Measurements from ENCODE around the gene CCR1. TPM values are rescaled to one million over a fixed set of nuclear protein-coding genes. Genes with fewer than 3 reads are reported as not detected.

The CCR1 gene
- polyA plus RNA-seq (2013, experiment 1 of 4) = 0.15 TPM
- polyA plus RNA-seq (2013, experiment 2 of 4) = 0.20 TPM
- polyA plus RNA-seq (2013, experiment 3 of 4) = 0.11 TPM
- 0.12 TPM for polyA plus RNA-seq (2013, experiment 4 of 4)

GRCh38 chr3:46208167-46208704 lies at the start of gene CCR1:
CCR1 (minus strand) TSS chr3:46208313; CDS start chr3:46204313, 4,000 bp downstream.
- no peak within 1 kb of the TSS for H3K27ac ChIP-seq (ENCODE audit: insufficient read depth, low read depth, low read length, poor library complexity, severe bottlenecking)
- no peak within 1 kb of the TSS for H3K4me3 ChIP-seq (ENCODE audit: insufficient read depth, low read depth, low read length)
- no peaks in the 10 kb centered on the region for H3K36me3 ChIP-seq (ENCODE audit: control insufficient read depth, insufficient read depth, low read length)

GRCh38 chr3:46252980-46253379 lies 44.9 kb upstream of the CCR1 start:
- Histone ChIP-seq H3K4me3 (ENCODE audit: insufficient read depth, low read depth, low read length) (no peak overlapping the region), H3K36me3 (ENCODE audit: control insufficient read depth, insufficient read depth, low read length) (no peaks in the 10 kb centered on the region), H3K27me3 (ENCODE audit: control insufficient read depth, insufficient read depth, low read length, poor library complexity, severe bottlenecking) (no peaks in the 10 kb centered on the region), H3K27ac (ENCODE audit: insufficient read depth, low read depth, low read length, poor library complexity, severe bottlenecking) (no peak overlapping the region), H3K9me3 (ENCODE audit: control insufficient read depth, low read length) (no peaks in the 10 kb centered on the region), H3K4me1 (ENCODE audit: control insufficient read depth, insufficient read depth, low read length) (no peaks in the 10 kb centered on the region)
- 88 to 100% methylated on average over 1 of the region's 1 CpG for WGBS, 2 experiments

More at GRCh38 chr3:46208167-46208704, at the start of gene CCR1:
- H3K4me1 ChIP-seq (ENCODE audit: control insufficient read depth, insufficient read depth, low read length) = no peaks in the 10 kb centered on the region
- H3K9me3 ChIP-seq (ENCODE audit: control insufficient read depth, low read length) = no peaks in the 10 kb centered on the region
- no peaks in the 10 kb centered on the region for H3K27me3 ChIP-seq (ENCODE audit: control insufficient read depth, insufficient read depth, low read length, poor library complexity, severe bottlenecking)
- WGBS, 2 experiments = 42 to 45% methylated on average over 3 of the region's 3 CpGs

- Histone ChIP-seq H3K36me3 (ENCODE audit: control insufficient read depth, insufficient read depth, low read length) (no peaks in the 10 kb centered on the region), H3K4me3 (ENCODE audit: insufficient read depth, low read depth, low read length) (no peak overlapping the region), H3K27me3 (ENCODE audit: control insufficient read depth, insufficient read depth, low read length, poor library complexity, severe bottlenecking) (no peaks in the 10 kb centered on the region), H3K4me1 (ENCODE audit: control insufficient read depth, insufficient read depth, low read length) (no peaks in the 10 kb centered on the region), H3K9me3 (ENCODE audit: control insufficient read depth, low read length) (no peaks in the 10 kb centered on the region), H3K27ac (ENCODE audit: insufficient read depth, low read depth, low read length, poor library complexity, severe bottlenecking) (no peak overlapping the region)
- 86 to 93% methylated on average over 3 of the region's 3 CpGs for WGBS, 2 experiments
These were observed 37.0 kb upstream of the CCR1 start for GRCh38 chr3:46245146-46245545.

GRCh38 chr3:46243560-46243959 lies 35.4 kb upstream of the CCR1 start:
- WGBS, 2 experiments = 92 to 95% methylated on average over 2 of the region's 2 CpGs
- Histone ChIP-seq H3K4me1 (ENCODE audit: control insufficient read depth, insufficient read depth, low read length) (no peaks in the 10 kb centered on the region), H3K36me3 (ENCODE audit: control insufficient read depth, insufficient read depth, low read length) (no peaks in the 10 kb centered on the region), H3K9me3 (ENCODE audit: control insufficient read depth, low read length) (no peaks in the 10 kb centered on the region), H3K27me3 (ENCODE audit: control insufficient read depth, insufficient read depth, low read length, poor library complexity, severe bottlenecking) (no peaks in the 10 kb centered on the region), H3K27ac (ENCODE audit: insufficient read depth, low read depth, low read length, poor library complexity, severe bottlenecking) (no peak overlapping the region), H3K4me3 (ENCODE audit: insufficient read depth, low read depth, low read length) (no peak overlapping the region)

GRCh38 chr3:46242120-46242519 lies 34.0 kb upstream of the CCR1 start, which contains the start of gene CCR3:
CCR3 (plus strand) TSS chr3:46242460; CDS start chr3:46265159, 22,699 bp downstream.
- Histone ChIP-seq H3K27ac (ENCODE audit: insufficient read depth, low read depth, low read length, poor library complexity, severe bottlenecking) (no peak within 1 kb of the TSS), H3K4me1 (ENCODE audit: control insufficient read depth, insufficient read depth, low read length) (no peaks in the 10 kb centered on the region), H3K36me3 (ENCODE audit: control insufficient read depth, insufficient read depth, low read length) (no peaks in the 10 kb centered on the region), H3K27me3 (ENCODE audit: control insufficient read depth, insufficient read depth, low read length, poor library complexity, severe bottlenecking) (no peaks in the 10 kb centered on the region), H3K4me3 (ENCODE audit: insufficient read depth, low read depth, low read length) (no peak within 1 kb of the TSS), H3K9me3 (ENCODE audit: control insufficient read depth, low read length) (no peaks in the 10 kb centered on the region)
- 96% methylated on average over 4 of the region's 4 CpGs for WGBS, 2 experiments

- no peaks in the 10 kb centered on the region for H3K36me3 ChIP-seq (ENCODE audit: control insufficient read depth, insufficient read depth, low read length)
- WGBS, 2 experiments = 66 to 74% methylated on average over 2 of the region's 2 CpGs
- no peaks in the 10 kb centered on the region for H3K27me3 ChIP-seq (ENCODE audit: control insufficient read depth, insufficient read depth, low read length, poor library complexity, severe bottlenecking)
- H3K27ac ChIP-seq (ENCODE audit: insufficient read depth, low read depth, low read length, poor library complexity, severe bottlenecking) = no peak overlapping the region
- H3K9me3 ChIP-seq (ENCODE audit: control insufficient read depth, low read length) = no peaks in the 10 kb centered on the region
- no peak overlapping the region for H3K4me3 ChIP-seq (ENCODE audit: insufficient read depth, low read depth, low read length)
- H3K4me1 ChIP-seq (ENCODE audit: control insufficient read depth, insufficient read depth, low read length) = no peaks in the 10 kb centered on the region
These were observed 31.8 kb upstream of the CCR1 start for GRCh38 chr3:46239952-46240351.

- H3K4me3 ChIP-seq (ENCODE audit: insufficient read depth, low read depth, low read length) = no peak overlapping the region
- no peaks in the 10 kb centered on the region for H3K9me3 ChIP-seq (ENCODE audit: control insufficient read depth, low read length)
- no peak overlapping the region for H3K27ac ChIP-seq (ENCODE audit: insufficient read depth, low read depth, low read length, poor library complexity, severe bottlenecking)
- no peaks in the 10 kb centered on the region for H3K4me1 ChIP-seq (ENCODE audit: control insufficient read depth, insufficient read depth, low read length)
- WGBS, 2 experiments = 86 to 92% methylated on average over 3 of the region's 3 CpGs
- no peaks in the 10 kb centered on the region for H3K36me3 ChIP-seq (ENCODE audit: control insufficient read depth, insufficient read depth, low read length)
- no peaks in the 10 kb centered on the region for H3K27me3 ChIP-seq (ENCODE audit: control insufficient read depth, insufficient read depth, low read length, poor library complexity, severe bottlenecking)
These were observed 31.3 kb upstream of the CCR1 start for GRCh38 chr3:46239301-46239938.

- Histone ChIP-seq H3K9me3 (ENCODE audit: control insufficient read depth, low read length) (no peaks in the 10 kb centered on the region), H3K4me3 (ENCODE audit: insufficient read depth, low read depth, low read length) (no peak overlapping the region), H3K4me1 (ENCODE audit: control insufficient read depth, insufficient read depth, low read length) (no peaks in the 10 kb centered on the region), H3K27me3 (ENCODE audit: control insufficient read depth, insufficient read depth, low read length, poor library complexity, severe bottlenecking) (no peaks in the 10 kb centered on the region), H3K36me3 (ENCODE audit: control insufficient read depth, insufficient read depth, low read length) (no peaks in the 10 kb centered on the region), H3K27ac (ENCODE audit: insufficient read depth, low read depth, low read length, poor library complexity, severe bottlenecking) (no peak overlapping the region)
- WGBS, 2 experiments = 81 to 83% methylated on average over 4 of the region's 4 CpGs
These were observed 30.3 kb upstream of the CCR1 start for GRCh38 chr3:46238386-46238785.

GRCh38 chr3:46236294-46237054 lies 28.4 kb upstream of the CCR1 start:
- H3K27ac ChIP-seq (ENCODE audit: insufficient read depth, low read depth, low read length, poor library complexity, severe bottlenecking) = no peak overlapping the region
- H3K9me3 ChIP-seq (ENCODE audit: control insufficient read depth, low read length) = no peaks in the 10 kb centered on the region
- H3K4me1 ChIP-seq (ENCODE audit: control insufficient read depth, insufficient read depth, low read length) = no peaks in the 10 kb centered on the region
- H3K27me3 ChIP-seq (ENCODE audit: control insufficient read depth, insufficient read depth, low read length, poor library complexity, severe bottlenecking) = no peaks in the 10 kb centered on the region
- 90 to 94% methylated on average over 5 of the region's 5 CpGs for WGBS, 2 experiments
- no peaks in the 10 kb centered on the region for H3K36me3 ChIP-seq (ENCODE audit: control insufficient read depth, insufficient read depth, low read length)
- no peak overlapping the region for H3K4me3 ChIP-seq (ENCODE audit: insufficient read depth, low read depth, low read length)

- no peaks in the 10 kb centered on the region for H3K27me3 ChIP-seq (ENCODE audit: control insufficient read depth, insufficient read depth, low read length, poor library complexity, severe bottlenecking)
These were observed 27.3 kb upstream of the CCR1 start for GRCh38 chr3:46235425-46235824.

More at GRCh38 chr3:46235425-46235824, 27.3 kb upstream of the CCR1 start:
- Histone ChIP-seq H3K27ac (ENCODE audit: insufficient read depth, low read depth, low read length, poor library complexity, severe bottlenecking) (no peak overlapping the region), H3K4me1 (ENCODE audit: control insufficient read depth, insufficient read depth, low read length) (no peaks in the 10 kb centered on the region), H3K36me3 (ENCODE audit: control insufficient read depth, insufficient read depth, low read length) (no peaks in the 10 kb centered on the region), H3K9me3 (ENCODE audit: control insufficient read depth, low read length) (no peaks in the 10 kb centered on the region), H3K4me3 (ENCODE audit: insufficient read depth, low read depth, low read length) (no peak overlapping the region)
- 89 to 92% methylated on average over 2 of the region's 2 CpGs for WGBS, 2 experiments

Measured in ectodermal cell (in vitro differentiated cells).